GM18507 (cell line): ENCODE results near the gene BEST3.

ENCODE experiments used
- DNase-seq: peaks from one replicate; pipeline ENCODE4 v3.0.0; 2011; ENCODE audit warnings: low read depth; ENCODE audit not compliant: insufficient read length; ENCODE audit errors: extremely low spot score
- FAIRE-seq: peaks from 2 replicates; lab custom pipeline; 2011; peaks lifted over from hg19 to GRCh38; lab: Jason Lieb, UNC

BEST3 gene

GRCh38 chr12:69655616-69656340 is 43.3 kb downstream of the BEST3 start:
- DNase-seq (no peak), FAIRE-seq (no peak)

GRCh38 chr12:69653703-69654102 is 45.4 kb downstream of the BEST3 start:
- no peak for FAIRE-seq

GRCh38 chr12:69651922-69652321 is 47.2 kb downstream of the BEST3 start:
- DNase-seq (no peak), FAIRE-seq (no peak)

More at GRCh38 chr12:69653703-69654102, 45.4 kb downstream of the BEST3 start:
- DNase-seq: no peak

DNA sequence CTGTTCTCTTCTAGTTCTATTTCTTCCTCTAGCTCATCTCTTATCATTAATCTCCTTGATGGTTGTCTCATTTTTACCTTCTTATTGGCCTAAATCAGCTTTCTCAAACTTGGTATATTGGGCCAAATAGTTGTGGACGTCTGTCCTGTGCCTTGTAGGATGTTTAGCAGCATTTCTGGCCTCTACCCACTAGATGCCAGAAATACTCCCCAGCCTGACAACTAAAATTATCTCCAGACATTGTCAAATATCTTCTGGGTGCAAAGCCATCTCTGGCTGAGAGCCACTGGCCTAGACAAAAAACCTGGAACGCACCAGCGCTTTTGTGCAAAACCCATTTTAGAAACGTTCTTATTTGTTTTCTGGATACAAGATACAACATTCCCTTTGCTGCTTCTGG is 49.6 kb downstream of the BEST3 start:
- DNase-seq: no peak

GRCh38 chr12:69648476-69648875 is 50.6 kb downstream of the BEST3 start:
- DNase-seq (no peak), FAIRE-seq (no peak)

More for the DNA sequence above, 49.6 kb downstream of the BEST3 start:
- FAIRE-seq: no peak

GRCh38 chr12:69647178-69647577 is 51.9 kb downstream of the BEST3 start:
- DNase-seq (no peak), FAIRE-seq (no peak)

- no peak for DNase-seq
- FAIRE-seq: no peak
These were observed 54.1 kb downstream of the BEST3 start for GRCh38 chr12:69645031-69645430.

GRCh38 chr12:69644511-69644910 is 54.6 kb downstream of the BEST3 start:
- no peak for FAIRE-seq

GRCh38 chr12:69642531-69642930 is 56.6 kb downstream of the BEST3 start:
- no peak for FAIRE-seq
- DNase-seq: no peak

More at GRCh38 chr12:69644511-69644910, 54.6 kb downstream of the BEST3 start:
- no peak for DNase-seq

DNA sequence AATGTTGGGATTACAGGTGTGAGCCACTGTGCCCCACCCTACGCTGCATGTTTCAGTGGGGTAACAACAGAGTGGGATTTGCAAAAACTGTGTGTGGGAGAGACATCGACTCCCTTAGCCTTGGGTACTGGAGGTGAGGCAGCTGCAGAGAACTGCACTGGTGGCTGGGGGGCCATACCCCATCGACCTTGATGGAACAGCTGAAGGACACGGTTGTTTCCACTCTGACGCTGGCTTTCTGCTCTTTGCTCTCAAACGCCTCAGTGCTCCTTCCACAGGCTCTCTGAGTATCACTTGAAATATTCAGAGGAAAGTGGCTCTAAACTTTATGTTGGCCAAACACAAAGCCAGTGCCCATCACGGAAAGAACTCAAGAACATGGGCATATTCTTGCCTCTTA is 57.6 kb downstream of the BEST3 start:
- FAIRE-seq (no peak), DNase-seq (no peak)

GRCh38 chr12:69639400-69640016 is 59.6 kb downstream of the BEST3 start:
- peak; percentile 52 for DNase-seq
- FAIRE-seq: peak; percentile 62

DNA sequence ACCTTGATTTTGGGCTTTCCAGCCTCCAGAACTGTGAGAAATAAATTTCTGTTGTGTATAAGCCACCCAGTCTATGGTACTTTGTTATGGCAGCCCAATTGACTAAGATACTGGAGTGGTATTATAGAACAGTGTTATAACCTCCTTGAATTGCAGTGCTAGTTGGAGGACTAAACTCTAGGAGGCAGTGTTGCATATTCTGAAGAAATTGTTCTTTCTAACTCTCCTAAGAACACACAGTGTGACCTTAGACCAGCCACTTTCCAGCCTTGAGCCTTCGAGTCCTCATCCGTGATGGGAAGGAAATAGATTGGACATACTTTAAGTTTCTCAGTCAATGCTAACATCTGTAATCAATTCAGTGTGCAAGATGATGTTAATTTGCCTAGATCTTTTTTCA is 66.0 kb downstream of the BEST3 start:
- FAIRE-seq (no peak), DNase-seq (no peak)

- FAIRE-seq (no peak), DNase-seq (no peak)
These were observed 68.9 kb downstream of the BEST3 start for GRCh38 chr12:69630191-69630590.

GRCh38 chr12:69627501-69627900 is 71.6 kb downstream of the BEST3 start:
- DNase-seq: no peak
- FAIRE-seq: no peak

GRCh38 chr12:69623970-69624369 is 75.1 kb downstream of the BEST3 start:
- DNase-seq (no peak), FAIRE-seq (no peak)

DNA sequence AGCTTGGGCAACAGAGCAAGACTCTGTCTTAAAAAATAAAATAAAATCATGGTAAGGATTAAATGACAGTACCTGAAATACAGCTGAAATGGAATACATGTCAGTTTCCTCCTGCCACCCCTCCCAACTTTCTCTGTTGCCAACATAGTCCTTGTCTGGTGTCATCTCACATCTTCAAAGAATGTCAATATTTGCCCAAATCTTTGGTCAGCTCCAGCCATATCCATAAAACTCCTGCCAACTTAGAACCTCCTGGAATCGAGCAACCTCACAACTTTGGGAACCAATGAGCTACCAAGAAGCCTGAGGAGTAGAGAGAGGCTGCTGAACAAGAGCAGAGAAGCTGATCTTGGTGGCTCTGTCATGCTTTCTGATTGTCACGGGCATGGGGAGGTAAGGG is 77.6 kb downstream of the BEST3 start:
- FAIRE-seq (no peak), DNase-seq (no peak)

DNA sequence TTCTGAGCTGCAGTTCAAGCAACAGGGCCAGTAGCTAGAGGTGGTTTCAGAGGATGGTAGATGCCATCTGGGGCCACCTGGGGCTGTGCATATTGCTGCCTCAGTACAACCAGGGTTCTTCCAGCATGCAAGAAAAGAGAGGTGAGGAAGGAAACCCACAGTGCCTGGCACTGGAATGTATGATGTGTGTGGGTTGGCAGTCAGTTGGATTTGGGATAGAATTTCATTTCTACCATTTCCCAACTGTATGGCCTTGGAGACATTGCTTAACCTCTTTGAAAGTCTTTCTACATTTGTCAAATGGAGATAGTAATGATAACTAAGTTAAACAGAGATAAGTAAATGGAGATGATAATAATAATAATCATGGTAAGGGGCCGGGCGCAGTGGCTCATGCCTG is 78.2 kb downstream of the BEST3 start:
- DNase-seq (no peak), FAIRE-seq (no peak)

DNA sequence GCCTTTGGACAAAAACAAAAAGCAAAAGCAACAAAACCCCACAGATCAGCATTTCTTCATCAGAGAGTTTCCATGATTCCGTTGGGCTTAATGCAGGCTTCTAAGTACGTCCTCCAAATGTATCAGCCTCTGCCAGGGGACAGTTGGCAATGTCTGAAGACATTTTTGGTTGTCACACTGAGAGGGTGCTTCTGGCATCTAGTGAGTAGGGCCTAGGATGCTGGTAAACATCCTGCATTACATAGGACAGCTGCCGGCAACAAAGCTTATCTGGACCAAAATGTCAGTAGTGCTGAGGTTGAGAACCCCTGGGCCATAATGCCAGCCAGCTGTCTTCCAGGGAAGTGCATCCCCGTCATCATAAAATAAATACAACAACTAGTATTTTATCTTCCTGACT is 79.0 kb downstream of the BEST3 start:
- FAIRE-seq (no peak), DNase-seq (no peak)

- FAIRE-seq (no peak), DNase-seq (no peak)
These were observed 80.1 kb downstream of the BEST3 start for GRCh38 chr12:69619050-69619449.

- DNase-seq (no peak), FAIRE-seq (no peak)
These were observed 83.1 kb downstream of the BEST3 start for GRCh38 chr12:69616025-69616424.

GRCh38 chr12:69613351-69613750 is 85.8 kb downstream of the BEST3 start:
- no peak for DNase-seq
- no peak for FAIRE-seq
